ENCODE data around the gene SKAP1. TPM values are rescaled to one million over a fixed set of nuclear protein-coding genes. Genes with fewer than 3 reads are reported as not detected.

SKAP1 gene
- total and polyA plus RNA-seq, 2 of the 13 experiments (the other 11 are each of a cell fraction or from before 2014, with no cell fraction given), result 0.21 TPM; not detected in 1

DNA sequence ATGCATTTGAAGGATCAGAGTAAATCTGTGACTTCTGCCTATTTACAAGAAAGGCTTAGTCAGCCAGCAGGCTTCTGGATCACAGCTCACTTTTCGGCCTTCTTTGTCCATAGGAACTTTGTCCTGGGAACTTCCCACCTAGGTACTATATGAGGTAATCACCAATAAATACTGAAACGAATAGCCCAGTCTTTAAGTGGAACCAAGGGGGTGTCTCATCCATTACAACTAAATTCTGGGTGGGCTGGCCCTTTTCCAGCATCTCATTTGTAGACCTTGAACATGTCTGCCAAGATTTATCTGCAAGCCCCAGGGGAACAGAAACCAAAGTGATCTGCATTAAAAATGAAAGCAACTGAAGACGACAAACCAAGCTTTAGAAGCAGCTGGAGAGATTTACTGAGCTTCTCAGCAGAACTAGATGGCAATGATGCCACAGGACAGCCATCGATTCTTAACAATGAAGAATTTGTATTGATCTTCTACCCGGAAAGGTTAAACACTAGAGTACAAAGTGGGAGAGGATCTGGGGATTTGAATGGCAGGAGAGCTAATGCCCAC is 267.0 kb downstream of the SKAP1 start (continued):
- peak; percentile 91 for TF ChIP-seq KAT2B (IDR thresholded peaks at IDR 0.05; ENCODE audit: borderline replicate concordance, low read depth, low read length)
- 0 out of 2 replicates have a peak, but pooled peaks have one; percentile 30 for TF ChIP-seq SNAI1 (CRISPR knock-in tag; IDR thresholded peaks at IDR 0.05; ENCODE audit: borderline replicate concordance)
- 0 out of 2 replicates have a peak, but pooled peaks have one; percentile 19 for TF ChIP-seq ZNF44 (CRISPR knock-in tag; IDR thresholded peaks at IDR 0.05)
- 0 out of 2 replicates have a peak, but pooled peaks have one; percentile 45 for TF ChIP-seq KLF12 (CRISPR knock-in tag; IDR thresholded peaks at IDR 0.05; ENCODE audit: borderline replicate concordance)
- TF ChIP-seq, protein P1, sequence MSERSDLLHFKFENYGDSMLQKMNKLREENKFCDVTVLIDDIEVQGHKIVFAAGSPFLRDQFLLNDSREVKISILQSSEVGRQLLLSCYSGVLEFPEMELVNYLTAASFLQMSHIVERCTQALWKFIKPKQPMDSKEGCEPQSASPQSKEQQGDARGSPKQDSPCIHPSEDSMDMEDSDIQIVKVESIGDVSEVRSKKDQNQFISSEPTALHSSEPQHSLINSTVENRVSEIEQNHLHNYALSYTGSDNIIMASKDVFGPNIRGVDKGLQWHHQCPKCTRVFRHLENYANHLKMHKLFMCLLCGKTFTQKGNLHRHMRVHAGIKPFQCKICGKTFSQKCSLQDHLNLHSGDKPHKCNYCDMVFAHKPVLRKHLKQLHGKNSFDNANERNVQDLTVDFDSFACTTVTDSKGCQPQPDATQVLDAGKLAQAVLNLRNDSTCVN (CRISPR knock-in tag; IDR thresholded peaks at IDR 0.05; ENCODE audit: borderline replicate concordance), result no peak
- 0 out of 2 replicates have a peak, but pooled peaks have one; percentile 26 for TF ChIP-seq ISX (CRISPR knock-in tag; conservative IDR thresholded peaks at IDR 0.05)
- TF ChIP-seq ZNF317 (CRISPR knock-in tag; IDR thresholded peaks at IDR 0.05), result peak; percentile 42; the same call in 1 of the 2 replicates
- 0 out of 2 replicates have a peak, but pooled peaks have one; percentile 3 for TF ChIP-seq MAFF (IDR thresholded peaks at IDR 0.05; ENCODE audit: low read depth, low read length)
- TF ChIP-seq, protein P2, sequence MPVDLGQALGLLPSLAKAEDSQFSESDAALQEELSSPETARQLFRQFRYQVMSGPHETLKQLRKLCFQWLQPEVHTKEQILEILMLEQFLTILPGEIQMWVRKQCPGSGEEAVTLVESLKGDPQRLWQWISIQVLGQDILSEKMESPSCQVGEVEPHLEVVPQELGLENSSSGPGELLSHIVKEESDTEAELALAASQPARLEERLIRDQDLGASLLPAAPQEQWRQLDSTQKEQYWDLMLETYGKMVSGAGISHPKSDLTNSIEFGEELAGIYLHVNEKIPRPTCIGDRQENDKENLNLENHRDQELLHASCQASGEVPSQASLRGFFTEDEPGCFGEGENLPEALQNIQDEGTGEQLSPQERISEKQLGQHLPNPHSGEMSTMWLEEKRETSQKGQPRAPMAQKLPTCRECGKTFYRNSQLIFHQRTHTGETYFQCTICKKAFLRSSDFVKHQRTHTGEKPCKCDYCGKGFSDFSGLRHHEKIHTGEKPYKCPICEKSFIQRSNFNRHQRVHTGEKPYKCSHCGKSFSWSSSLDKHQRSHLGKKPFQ (CRISPR knock-in tag; IDR thresholded peaks at IDR 0.05; ENCODE audit: insufficient replicate concordance), result peak; percentile 45
- TF ChIP-seq, protein P3, sequence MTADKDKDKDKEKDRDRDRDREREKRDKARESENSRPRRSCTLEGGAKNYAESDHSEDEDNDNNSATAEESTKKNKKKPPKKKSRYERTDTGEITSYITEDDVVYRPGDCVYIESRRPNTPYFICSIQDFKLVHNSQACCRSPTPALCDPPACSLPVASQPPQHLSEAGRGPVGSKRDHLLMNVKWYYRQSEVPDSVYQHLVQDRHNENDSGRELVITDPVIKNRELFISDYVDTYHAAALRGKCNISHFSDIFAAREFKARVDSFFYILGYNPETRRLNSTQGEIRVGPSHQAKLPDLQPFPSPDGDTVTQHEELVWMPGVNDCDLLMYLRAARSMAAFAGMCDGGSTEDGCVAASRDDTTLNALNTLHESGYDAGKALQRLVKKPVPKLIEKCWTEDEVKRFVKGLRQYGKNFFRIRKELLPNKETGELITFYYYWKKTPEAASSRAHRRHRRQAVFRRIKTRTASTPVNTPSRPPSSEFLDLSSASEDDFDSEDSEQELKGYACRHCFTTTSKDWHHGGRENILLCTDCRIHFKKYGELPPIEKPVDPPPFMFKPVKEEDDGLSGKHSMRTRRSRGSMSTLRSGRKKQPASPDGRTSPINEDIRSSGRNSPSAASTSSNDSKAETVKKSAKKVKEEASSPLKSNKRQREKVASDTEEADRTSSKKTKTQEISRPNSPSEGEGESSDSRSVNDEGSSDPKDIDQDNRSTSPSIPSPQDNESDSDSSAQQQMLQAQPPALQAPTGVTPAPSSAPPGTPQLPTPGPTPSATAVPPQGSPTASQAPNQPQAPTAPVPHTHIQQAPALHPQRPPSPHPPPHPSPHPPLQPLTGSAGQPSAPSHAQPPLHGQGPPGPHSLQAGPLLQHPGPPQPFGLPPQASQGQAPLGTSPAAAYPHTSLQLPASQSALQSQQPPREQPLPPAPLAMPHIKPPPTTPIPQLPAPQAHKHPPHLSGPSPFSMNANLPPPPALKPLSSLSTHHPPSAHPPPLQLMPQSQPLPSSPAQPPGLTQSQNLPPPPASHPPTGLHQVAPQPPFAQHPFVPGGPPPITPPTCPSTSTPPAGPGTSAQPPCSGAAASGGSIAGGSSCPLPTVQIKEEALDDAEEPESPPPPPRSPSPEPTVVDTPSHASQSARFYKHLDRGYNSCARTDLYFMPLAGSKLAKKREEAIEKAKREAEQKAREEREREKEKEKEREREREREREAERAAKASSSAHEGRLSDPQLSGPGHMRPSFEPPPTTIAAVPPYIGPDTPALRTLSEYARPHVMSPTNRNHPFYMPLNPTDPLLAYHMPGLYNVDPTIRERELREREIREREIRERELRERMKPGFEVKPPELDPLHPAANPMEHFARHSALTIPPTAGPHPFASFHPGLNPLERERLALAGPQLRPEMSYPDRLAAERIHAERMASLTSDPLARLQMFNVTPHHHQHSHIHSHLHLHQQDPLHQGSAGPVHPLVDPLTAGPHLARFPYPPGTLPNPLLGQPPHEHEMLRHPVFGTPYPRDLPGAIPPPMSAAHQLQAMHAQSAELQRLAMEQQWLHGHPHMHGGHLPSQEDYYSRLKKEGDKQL (CRISPR knock-in tag; IDR thresholded peaks at IDR 0.05; ENCODE audit: low read depth), result no peak
- 0 out of 2 replicates have a peak, but pooled peaks have one; percentile 25 for TF ChIP-seq HDAC1 (CRISPR knock-in tag; IDR thresholded peaks at IDR 0.05)
- no peak for TF ChIP-seq CREB1 (IDR thresholded peaks at IDR 0.05)
- TF ChIP-seq CREB1 (CRISPR knock-in tag; IDR thresholded peaks at IDR 0.05), result peak; percentile 26; the same call in 1 of the 2 replicates
- peak; percentile 68; the same call in 1 of the 2 replicates for TF ChIP-seq ONECUT2 (CRISPR knock-in tag; IDR thresholded peaks at IDR 0.05)
- TF ChIP-seq U2AF2 (IDR thresholded peaks at IDR 0.05; ENCODE audit: low read depth, low read length), result no peak
- no peak for TF ChIP-seq BHLHE40 (IDR thresholded peaks at IDR 0.05; ENCODE audit: low read length)
- TF ChIP-seq CREM (IDR thresholded peaks at IDR 0.05), result 0 out of 2 replicates have a peak, but pooled peaks have one; percentile 27
- TF ChIP-seq CREM (CRISPR knock-in tag; IDR thresholded peaks at IDR 0.05), result no peak
- TF ChIP-seq ZNF501 (CRISPR knock-in tag; IDR thresholded peaks at IDR 0.05), result peak; percentile 5; the same call in 1 of the 2 replicates
- 0 out of 2 replicates have a peak, but pooled peaks have one; percentile 28 for TF ChIP-seq POGZ (CRISPR knock-in tag; IDR thresholded peaks at IDR 0.05)
- 0 out of 2 replicates have a peak, but pooled peaks have one; percentile 47 for TF ChIP-seq ZNF816 (CRISPR knock-in tag; IDR thresholded peaks at IDR 0.05; ENCODE audit: borderline replicate concordance)
- peak; percentile 6; the same call in 1 of the 2 replicates for TF ChIP-seq SALL1 (CRISPR knock-in tag; IDR thresholded peaks at IDR 0.05)
- TF ChIP-seq FOXA3 (CRISPR knock-in tag; IDR thresholded peaks at IDR 0.05), result peak; percentile 72
- peak; percentile 14; the same call in 1 of the 2 replicates for TF ChIP-seq HMG20A (CRISPR knock-in tag; IDR thresholded peaks at IDR 0.05; ENCODE audit: borderline replicate concordance)

Measured in HepG2 (cell line).